GM18873 (cell line): ENCODE measurements around the gene SIK1.
"Not testable (repeated sequence)": the region's sequence is repeated elsewhere in the genome, so short reads cannot be mapped to it uniquely, and the experiment has no call there.

Experiments
- ATAC-seq: cut with Tn5 transposase; IDR thresholded peaks from one replicate; pipeline ENCODE4 v1.9.1; 2021; ENCODE audit warnings: mild to moderate bottlenecking, moderate library complexity, moderate number of reproducible peaks; ENCODE audit not compliant: unreplicated experiment, low FRiP score

SIK1 gene

GRCh38 chr21:43440835-43441727 lies 14.2 kb upstream of the SIK1 start:
- ATAC-seq, result not testable (repeated sequence)

- ATAC-seq, result not testable (repeated sequence)
These were observed 12.6 kb upstream of the SIK1 start for GRCh38 chr21:43439316-43440075.

GRCh38 chr21:43436272-43436671 lies 9.3 kb upstream of the SIK1 start:
- ATAC-seq, result not testable (repeated sequence)

- not testable (repeated sequence) for ATAC-seq
These were observed 6.6 kb upstream of the SIK1 start for GRCh38 chr21:43433340-43434136.

GRCh38 chr21:43430830-43431416 lies 4.0 kb upstream of the SIK1 start:
- not testable (repeated sequence) for ATAC-seq

GRCh38 chr21:43428964-43429363 lies 2.0 kb upstream of the SIK1 start:
- not testable (repeated sequence) for ATAC-seq

- ATAC-seq, result peak; percentile 62
These were observed 270 bp upstream of the SIK1 start for GRCh38 chr21:43427242-43427559.

- not testable (repeated sequence) for ATAC-seq
These were observed 927 bp downstream of the SIK1 start for GRCh38 chr21:43426004-43426403.

GRCh38 chr21:43419475-43419874 lies 7.5 kb downstream of the SIK1 start:
- ATAC-seq, result not testable (repeated sequence)

- ATAC-seq, result not testable (repeated sequence)
These were observed 12.4 kb downstream of the SIK1 start for GRCh38 chr21:43414576-43414975.

- not testable (repeated sequence) for ATAC-seq
These were observed 14.7 kb downstream of the SIK1 start for GRCh38 chr21:43412020-43412788.

- ATAC-seq, result not testable (repeated sequence)
These were observed 16.4 kb downstream of the SIK1 start for GRCh38 chr21:43410456-43411068.

GRCh38 chr21:43407139-43407538 lies 19.8 kb downstream of the SIK1 start:
- not testable (repeated sequence) for ATAC-seq

GRCh38 chr21:43404450-43404849 lies 22.5 kb downstream of the SIK1 start:
- ATAC-seq, result not testable (repeated sequence)

- ATAC-seq, result not testable (repeated sequence)
These were observed 23.1 kb downstream of the SIK1 start for GRCh38 chr21:43403651-43404430.

GRCh38 chr21:43401125-43401524 lies 25.8 kb downstream of the SIK1 start:
- not testable (repeated sequence) for ATAC-seq

GRCh38 chr21:43399595-43400015 lies 27.3 kb downstream of the SIK1 start:
- not testable (repeated sequence) for ATAC-seq

GRCh38 chr21:43399136-43399535 lies 27.8 kb downstream of the SIK1 start:
- ATAC-seq, result not testable (repeated sequence)
